GM18909 (cell line): ENCODE measurements around the gene TBC1D22A.

Experiments used
- ATAC-seq: cut with Tn5 transposase; IDR thresholded peaks from one replicate; pipeline ENCODE4 v1.9.1; 2021; ENCODE audit warnings: mild to moderate bottlenecking; ENCODE audit not compliant: unreplicated experiment, poor library complexity

The TBC1D22A gene

DNA sequence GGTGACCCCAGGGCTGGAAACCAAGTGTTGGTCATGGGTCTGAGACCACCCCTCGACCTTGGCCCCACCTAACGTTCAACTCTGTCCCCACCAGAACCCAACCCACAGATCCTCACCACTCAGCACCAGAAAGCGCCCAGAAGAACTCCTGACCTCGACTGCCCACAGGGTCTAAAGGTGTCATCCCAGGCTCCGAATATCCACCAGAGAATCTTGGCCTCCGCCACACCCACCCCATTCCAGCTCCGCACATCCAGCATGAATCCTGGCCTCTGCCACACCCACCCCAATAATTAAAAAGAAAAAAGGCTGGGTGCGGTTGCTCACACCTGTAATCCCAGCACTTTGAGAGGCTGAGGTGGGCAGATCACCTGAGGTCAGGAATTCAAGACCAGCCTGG, 25.7 kb upstream of the TBC1D22A start:
- ATAC-seq = no peak

DNA sequence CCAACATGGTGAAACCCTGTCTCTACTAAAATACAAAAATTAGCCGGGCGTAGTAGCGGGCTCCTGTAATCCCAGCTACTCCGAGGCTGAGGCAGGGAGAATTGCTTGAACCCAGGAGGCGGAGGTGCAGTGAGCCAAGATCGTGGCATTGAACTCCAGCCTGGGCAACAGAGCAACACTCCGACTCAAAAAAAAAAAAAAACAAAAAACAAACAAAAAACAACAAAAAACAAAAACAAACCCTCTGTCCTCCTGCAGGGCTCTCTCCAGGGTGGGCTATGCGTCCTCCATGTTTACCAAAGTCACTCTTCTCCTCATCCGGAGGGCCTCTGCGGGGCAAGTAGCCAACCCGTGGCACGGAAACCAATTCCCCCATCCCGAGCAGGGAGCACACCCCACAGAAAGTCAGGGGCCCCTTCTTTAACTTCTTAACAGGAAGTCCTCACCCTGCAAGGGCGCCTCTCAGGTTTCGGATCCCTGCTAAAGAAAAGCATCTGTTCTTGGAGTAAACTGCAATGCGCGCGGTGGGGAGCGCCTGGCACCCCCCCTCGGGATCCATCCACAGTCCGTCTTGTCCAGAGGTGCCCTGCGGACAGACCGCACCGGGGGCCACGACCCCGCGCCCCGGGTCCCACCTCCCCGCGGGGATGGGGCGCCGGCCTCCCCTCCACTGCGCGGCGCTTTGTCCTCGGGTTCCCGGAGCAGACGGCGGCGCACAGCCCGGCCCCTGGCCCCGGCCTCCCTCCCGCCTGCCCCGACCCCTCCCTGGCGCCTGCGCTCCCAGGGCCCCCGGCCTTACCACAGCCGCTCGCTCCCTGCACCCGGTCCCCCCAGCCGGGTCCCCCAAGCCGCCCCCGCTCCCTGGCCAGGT, 25.1 kb upstream of the TBC1D22A start:
- peak; percentile 36 for ATAC-seq

DNA sequence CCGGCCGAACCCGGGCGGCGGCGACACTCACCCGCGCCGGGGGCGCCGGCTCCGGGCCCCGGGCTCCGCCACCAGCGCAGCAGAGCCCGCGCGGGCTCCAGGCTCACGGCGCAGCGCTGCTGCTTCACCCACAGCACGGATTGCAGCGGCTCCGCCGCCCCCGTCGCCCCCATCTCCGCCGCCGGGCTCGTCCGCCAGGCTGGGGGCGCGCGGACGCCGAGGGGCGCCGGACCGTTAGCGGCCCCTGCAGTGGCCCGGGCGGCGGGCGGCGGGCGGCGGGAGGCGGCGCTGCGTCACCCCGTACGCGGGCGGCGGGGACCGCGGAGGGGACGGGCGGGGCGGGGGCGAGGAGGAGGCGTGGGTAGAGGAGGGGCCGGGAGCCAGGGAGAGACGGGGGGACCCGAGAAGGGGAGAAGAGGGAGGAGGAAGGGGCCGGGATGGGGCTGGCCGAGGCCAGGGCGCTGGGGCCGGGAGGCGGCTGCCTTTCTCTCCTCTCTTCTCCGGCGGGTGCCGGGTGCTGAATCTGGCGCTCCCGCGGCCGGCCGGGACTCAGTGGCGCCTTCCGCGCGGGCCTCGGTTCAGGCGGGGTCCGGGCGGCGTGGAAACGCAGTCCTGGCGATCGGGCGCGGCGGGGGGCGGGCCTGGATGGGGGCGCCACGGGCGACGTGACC, 24.3 kb upstream of the TBC1D22A start, which contains the start of gene CERK:
Gene CERK, minus strand, starts transcription at position 277 of the 671 bp plus-strand sequence. Its CDS starts 104 bp downstream, at position 173.
- peak; percentile 45 for ATAC-seq

DNA sequence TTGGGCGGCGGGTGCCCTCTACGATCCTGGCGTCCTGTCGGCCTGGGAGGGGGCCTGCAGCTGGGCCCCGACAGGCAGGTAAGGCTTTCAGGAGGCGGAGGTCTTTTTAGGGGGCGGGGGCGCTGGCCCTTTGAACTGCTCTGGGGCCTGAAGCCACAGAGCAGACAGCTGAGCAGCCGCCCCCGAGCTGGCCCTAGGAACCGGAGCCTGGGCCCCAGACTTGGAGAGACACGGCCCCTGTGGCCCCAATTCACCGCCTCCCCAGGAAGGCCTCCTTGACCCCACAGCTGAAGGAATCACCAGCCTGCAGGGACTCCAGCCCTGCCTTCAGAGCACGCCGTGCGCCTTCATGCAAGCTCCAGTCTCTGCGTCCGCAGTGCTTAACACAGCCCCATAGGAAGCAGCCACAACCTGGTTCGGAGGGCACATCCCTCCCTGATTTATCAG, 23.8 kb upstream of the TBC1D22A start:
- ATAC-seq = peak; percentile 2

DNA sequence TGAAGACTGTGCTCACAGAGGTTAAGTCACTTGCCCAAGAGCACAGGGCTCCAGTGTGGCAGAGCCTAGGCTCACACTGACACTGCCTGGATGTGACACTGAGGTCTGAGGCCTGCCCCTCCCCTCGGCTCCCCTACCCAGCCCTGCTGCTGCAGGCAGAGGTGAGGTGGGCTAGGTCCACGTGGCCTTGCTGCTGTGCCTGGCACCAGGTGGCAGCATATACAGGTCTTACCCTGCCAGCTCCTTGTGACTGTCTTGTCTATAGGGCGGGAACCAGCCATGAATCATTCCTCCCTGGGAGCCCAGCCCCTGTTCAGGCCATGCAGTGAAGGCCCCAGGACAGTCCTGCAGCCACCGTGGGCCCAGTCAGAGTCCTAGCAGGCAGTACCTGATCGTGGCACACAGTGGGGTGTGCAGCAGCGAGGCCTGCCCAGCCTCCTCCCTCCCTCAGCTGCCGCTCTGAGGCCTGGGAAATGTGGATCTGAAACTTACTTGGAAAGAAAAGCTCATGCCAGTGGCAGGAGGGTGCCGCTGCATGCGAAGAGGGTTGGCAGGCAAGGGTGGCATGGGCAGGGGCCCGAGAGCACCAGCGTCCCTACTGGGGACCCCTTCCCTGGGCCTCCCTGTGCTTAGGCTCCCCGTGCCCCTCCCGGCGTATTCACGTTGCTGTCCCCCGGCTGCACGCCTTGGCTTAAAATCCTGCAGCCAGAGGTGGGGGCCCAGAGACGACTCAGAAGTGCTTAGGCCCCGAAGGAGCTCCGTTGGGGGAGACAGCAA, 23.2 kb upstream of the TBC1D22A start:
- ATAC-seq = peak; percentile 23

DNA sequence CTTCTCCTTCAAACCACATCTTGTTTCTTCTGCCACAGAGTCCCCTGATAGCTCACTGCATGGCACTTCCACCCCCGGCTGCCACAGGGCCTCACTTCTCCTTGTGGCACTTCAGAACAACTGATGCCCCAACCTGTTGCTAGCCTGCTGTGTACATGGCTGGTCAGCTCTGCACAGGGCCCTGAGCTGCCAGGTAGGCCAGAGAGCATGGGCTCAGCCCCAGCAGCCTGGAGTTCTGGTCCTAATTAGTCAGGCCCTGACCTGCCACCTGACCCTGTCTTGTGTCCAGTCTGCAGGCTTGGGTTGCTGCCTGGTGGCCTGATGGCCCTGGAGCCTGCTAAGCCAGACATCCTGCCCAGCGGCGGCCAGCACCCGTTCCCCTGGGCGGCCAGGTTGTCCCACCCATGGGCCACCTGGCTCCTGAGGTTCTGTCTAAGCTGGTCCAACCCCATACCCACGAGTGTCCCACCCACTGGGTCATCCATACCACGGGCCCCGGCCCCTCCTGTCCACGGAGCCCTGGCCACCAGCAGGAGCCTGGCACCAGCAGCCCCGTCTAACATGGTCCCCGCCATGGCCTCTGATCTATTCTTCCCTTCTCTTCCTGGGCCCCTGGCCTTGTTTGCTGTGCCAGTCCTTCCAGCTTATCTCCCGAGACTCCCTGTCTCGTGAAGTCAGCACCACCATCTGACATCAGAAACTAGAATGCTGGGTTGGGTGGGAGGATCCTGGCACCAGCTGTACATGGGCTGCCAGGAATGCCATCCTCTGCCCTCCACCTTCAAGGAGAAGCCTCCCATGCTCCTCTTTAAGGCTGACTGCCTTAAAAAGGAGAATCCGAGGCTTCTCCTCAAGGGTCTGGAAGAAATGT, 21.3 kb upstream of the TBC1D22A start:
- ATAC-seq = no peak

DNA sequence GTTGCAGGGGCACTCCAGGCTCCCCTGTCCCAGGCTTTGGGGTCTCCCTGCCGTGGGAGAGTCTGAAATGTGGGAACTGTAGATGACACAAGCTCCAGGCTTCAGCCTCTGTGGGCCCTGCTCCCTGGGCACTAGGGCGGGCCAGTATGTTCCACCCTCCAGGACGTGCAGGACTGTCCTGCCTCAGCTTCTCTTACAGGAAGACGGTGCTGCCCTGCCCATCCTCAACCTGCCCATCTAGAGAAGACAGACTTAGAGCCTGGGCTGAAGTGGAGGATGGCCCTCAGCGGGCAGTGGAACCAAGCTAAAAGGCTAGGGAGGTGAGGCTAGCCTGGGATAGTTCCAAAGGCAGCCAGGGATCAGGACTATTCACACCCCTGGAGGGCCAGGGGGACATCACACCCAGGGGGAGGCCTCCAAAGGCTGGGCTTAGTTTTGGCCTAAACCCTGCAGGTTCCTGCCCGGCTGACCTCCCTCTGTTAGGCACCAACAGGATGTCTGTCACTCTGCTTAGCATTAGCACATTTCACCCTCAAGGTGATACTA, 20.4 kb upstream of the TBC1D22A start:
- no peak for ATAC-seq

DNA sequence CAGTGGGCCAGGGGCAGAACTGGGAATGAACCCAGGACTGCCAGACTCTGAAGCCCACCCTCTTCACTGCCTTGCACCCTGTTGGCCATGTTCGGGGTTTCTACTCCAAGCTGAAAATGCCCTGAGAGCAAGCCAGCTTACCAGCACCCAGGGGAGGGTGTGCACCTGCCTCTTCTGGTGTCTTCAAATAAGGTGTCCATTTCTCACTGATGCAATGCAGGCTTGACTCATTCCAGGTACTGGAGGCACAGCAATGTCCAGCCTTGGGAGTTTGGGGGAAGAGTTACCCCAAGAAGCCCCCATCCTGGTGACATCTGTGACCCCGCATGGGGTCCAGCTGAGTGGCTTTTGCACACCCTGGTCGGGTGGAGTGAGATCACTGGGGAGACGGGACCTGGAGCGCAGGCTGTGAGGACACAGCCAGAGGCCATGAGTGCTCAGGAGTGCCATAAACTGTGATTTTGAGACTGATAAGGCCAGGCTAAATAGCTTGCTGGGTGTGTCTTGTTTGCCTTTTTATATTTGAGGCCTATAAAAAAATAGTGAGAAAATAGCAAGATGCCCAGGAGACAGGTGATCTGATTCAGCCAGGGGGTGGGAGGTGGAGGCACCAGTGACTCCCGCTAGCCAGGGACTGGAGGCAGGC, 19.8 kb upstream of the TBC1D22A start:
- ATAC-seq = no peak

DNA sequence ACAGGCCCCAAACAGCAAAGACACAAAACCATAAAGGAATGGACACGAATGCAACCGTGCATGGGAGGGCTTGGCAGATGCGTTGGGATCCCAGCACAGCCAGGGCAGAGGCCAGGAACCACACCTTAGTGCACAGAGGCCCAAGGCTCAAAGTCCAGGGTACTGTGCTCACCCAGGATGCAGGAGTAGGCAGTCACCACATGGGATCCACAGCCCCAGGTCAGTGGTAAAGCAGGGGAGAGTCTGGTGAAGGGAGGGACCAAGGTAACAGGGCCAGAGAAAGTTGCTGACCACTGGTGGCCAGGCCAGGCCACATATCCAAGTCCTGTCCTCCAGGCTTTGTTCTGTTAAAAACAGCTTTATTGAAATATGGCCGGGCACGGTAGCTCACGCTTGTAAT, 17.9 kb upstream of the TBC1D22A start:
- no peak for ATAC-seq

DNA sequence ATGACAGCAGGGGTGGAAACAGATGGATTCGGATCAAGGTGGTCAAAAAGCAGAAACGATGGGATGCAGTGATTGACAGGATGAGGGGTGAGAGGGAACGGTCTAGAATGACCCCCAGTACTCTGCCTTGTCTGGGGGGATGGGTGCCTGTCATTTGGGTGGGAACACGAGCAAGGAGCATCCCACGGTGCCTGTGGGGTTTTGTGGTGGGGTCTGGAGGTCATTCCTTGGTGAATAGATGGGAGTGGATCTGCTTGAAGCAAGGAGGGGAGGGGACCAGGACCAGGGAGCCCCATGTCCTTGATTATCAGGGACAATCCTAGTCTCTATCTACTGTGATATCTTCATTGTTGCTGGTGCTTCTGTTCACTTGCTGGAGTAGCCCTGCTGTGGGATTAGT, 16.3 kb upstream of the TBC1D22A start:
- ATAC-seq = no peak

DNA sequence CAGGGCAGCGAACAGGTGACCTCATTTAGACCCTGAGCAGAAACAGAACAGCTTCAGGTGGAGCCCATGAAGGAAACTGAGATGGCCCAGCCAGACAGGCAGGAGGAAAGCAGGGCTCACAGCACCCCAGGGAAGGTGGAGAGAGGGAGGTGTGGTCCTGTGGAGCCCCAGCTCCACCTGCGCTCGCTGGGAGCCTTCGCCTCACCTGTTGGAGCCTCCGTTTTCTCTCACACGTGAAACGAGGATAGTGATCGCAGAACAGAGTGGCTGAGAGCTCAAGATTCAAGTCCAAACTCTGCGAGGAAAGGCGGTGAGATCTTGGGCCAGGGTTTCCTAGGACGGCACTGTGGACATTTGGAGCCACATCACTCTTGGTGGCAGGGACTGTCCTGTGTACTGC, 15.8 kb upstream of the TBC1D22A start:
- ATAC-seq = no peak

DNA sequence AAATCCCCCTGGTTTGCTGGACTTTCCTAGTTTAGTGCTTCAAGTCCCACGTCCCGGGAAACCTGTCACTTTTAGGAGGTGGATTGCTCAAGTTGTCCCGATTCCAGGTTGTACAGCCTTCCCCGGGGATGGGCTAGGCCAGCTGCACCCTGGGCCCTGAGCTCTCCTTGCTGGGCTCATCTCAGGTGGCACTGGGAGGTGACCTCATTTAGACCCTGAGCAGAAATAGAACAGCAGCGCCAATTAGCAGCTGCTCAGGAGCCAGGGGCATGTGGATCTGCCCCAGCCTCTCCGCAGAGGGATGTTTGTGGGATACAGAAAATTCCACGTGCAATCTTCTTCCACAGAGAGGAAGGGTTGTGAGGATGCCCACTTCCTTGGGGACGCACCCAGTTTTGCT, 14.8 kb upstream of the TBC1D22A start:
- no peak for ATAC-seq

DNA sequence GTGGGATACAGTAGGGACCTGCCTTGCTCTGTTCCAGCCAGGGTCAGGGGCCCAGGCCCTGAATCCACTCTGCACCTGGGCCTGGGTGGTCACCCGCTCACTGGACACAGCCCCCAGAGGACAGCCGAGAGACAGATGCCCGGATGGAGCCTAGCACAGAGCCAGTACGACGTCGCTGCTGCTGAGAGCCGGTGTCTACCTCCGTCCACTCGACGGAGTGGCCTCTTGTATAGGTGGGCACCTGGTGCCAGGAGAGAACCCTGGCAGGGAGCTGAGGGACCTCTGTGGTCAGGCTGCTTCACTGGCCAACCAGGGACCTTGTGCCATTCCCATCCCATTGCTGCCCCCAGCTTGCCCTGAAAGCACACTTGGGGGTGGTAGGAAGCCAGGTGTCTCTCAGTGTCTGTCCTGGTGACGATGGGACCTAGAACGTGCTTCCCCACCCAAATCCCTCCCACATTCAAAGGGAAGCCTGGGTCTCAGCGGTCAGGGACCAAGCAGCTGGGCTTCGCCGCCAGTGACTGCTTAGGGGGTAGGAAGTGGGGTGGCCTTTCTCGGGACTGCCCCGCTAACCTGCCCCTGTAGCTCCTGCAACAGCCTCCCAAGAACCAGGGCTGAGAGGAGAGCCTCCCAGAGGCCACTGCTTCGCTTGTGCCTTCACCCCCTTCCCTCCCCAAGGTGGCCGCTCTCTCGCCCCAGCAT, 14.1 kb upstream of the TBC1D22A start:
- no peak for ATAC-seq

DNA sequence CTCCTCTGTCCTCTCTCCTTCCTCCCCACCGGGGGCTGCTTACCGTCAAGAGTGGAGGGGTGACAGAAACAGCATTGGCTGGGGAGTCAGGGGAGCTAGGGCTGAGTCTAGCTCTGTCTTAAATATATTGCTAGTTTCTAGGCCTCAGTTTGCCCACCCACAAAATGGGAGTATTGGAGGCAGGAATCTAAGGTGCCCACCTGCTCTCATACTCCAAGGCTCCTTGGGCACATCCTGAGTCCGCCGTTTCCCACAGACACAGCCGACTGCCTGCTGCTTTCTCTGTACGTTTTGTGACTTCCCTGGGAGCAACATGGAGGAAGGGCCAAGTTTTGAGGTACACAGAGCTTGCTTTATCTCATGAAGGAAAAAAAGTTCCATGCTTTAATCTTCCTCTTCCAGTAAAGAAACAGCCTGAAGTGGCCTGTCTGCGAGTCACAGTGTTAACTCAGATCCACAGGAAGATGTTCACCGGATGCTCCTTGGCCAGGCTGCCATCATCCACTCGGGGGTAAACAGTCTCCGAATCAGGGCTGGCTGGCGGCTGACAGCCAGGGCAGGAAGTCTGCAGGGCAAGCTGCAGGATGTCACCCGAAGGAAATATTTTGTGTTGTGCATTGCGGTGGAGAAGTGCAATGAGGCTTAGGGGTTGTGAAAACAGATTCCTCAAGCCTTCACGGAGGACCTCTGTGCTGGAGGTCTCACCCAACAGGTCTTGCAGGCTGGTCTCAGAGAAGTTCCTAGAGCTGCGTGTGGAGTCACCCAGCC, 13.4 kb upstream of the TBC1D22A start:
- ATAC-seq = no peak

DNA sequence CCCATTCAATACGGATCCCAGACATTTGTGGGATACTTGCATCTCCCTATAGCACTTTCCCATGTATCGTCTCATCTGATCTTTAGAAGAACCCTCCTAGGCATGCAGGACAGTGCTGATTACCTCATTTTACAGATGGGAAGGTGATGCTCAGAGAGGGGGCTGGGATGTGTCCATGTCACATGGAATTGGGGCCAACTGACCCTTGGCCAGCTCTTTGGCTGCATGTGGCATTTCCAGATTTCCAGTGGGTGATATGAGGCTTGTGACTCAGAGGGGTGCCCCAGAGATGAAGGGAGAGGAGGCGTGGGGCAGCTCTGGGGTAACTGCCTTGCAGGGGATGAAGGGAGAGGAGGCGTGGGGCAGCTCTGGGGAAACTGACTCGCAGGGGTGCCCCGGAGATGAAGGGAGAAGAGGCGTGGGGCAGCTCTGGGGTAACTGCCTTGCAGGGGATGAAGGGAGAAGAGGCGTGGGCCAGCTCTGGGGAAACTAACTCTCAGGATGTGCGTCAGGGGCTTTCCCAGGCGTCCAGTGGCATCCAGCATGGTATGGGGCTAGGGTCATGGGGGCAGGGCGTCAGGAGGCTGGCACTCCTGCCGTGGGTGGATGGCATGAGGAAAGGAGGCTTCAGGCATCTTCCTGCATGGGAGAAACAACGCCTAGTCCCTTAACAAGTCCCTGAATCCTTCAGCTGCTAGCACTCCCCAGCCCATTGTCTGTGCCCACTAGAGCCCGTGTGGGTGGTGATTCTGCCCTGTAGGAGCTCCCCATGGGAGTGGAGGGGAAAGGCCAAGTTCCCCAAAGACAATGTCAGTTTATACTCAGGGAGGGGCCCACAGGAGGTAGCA, 12.5 kb upstream of the TBC1D22A start:
- no peak for ATAC-seq

DNA sequence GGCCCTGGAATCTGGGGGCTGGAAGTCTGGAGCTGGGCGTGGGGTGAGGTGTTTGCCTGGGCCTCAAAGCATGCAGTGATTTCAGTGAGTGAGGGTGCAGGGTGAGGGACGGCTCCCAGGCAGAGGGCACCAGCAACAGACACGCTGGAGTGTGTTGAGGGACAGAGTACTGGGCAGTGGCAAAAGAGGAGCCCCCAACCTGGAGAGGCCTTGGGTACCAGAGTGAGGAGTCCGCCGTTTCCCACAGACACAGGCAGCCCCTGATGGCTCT, 12.0 kb upstream of the TBC1D22A start:
- ATAC-seq = no peak

DNA sequence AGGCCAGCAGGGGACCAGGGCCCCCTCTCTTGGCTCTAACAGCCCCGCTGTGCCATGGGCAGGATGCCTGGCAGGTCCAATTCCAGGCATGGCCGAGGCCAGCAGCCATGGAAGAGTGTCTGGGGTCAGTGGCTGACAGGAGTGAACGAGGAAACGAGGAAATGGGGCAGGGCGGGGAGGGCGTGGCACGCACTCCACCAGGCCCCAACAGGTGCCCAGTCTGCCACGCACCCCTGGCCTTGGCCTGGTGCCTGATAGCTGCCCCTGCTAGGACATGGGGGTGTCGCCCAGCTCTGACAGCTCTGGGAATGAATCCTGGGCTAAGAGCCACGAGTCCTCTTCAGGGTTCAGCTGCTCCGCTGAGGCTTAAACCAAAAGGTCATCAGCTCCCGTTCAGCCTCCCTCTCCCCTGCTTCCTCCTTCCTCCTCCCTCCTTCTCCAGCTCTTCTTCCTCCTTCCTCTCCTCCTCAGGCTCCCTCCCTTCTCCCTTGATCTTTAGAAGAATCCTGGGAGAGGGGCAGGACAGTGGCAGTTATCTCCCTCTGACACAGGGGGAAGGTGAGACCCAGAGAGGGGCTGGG, 11.5 kb upstream of the TBC1D22A start:
- ATAC-seq = no peak
